WTC11 (cell line): ENCODE data around the gene CCDC170. TPM values are rescaled to one million over a fixed set of nuclear protein-coding genes. Genes with fewer than 3 reads are reported as not detected.

Source experiments
- ATAC-seq: fragments of 200-7000 bp; cut with Tn5 transposase; 2 replicates; pipeline ENCODE4 v1.10.0; 2021; ENCODE audit warnings: mild to moderate bottlenecking, moderate library complexity
- CTCF ChIA-PET: fragments of 300-600 bp; sonication (Branson Sonifier 250); formaldehyde crosslinking; loops from one replicate; lab custom pipeline; 2021; ENCODE audit warnings: antibody characterized with exemption; lab: Charles Lee
- POLR2A ChIA-PET: fragments of 350-600 bp; sonication (Branson Sonifier 250); formaldehyde crosslinking; loops from one replicate; lab custom pipeline; 2021; ENCODE audit warnings: antibody characterized with exemption; lab: Charles Lee
- DNase-seq: peaks from one replicate; pipeline ENCODE4 v3.0.0; 2021; ENCODE audit warnings: low spot score
- H3K27ac Mint-ChIP-seq: 2 replicates; pipeline ENCODE4 v1.8.0; 2021; ENCODE audit warnings: mixed read lengths
- H3K27me3 Mint-ChIP-seq: 2 replicates; pipeline ENCODE4 v1.8.0; 2021; ENCODE audit warnings: low read depth, mild to moderate bottlenecking, moderate library complexity, mixed read lengths
- H3K36me3 Mint-ChIP-seq: 2 replicates; pipeline ENCODE4 v1.8.0; 2021; ENCODE audit warnings: mixed read lengths
- H3K4me1 Mint-ChIP-seq: 2 replicates; pipeline ENCODE4 v1.8.0; 2022; ENCODE audit warnings: mixed read lengths
- H3K4me3 Mint-ChIP-seq: 2 replicates; pipeline ENCODE4 v1.8.0; 2021; ENCODE audit warnings: mild to moderate bottlenecking, moderate library complexity, mixed read lengths
- H3K9me3 Mint-ChIP-seq: 2 replicates; pipeline ENCODE4 v1.8.0; 2021; ENCODE audit warnings: mixed read lengths
- CREB1 ChIP-seq: sonication (generic); formaldehyde crosslinking; IDR thresholded peaks from 2 replicates; pipeline ENCODE4 v1.8.0; 2023; ENCODE audit warnings: mild to moderate bottlenecking, missing genetic modification reagents
- EMX1 ChIP-seq: fragments of 250-450 bp; sonication (Bioruptor Pico); IDR thresholded peaks from 2 replicates; pipeline ENCODE4 v1.8.0; 2021; ENCODE audit warnings: mild to moderate bottlenecking
- GABPB1 ChIP-seq: sonication (generic); formaldehyde crosslinking; IDR thresholded peaks from 2 replicates; pipeline ENCODE4 v1.8.1; 2023; ENCODE audit warnings: mild to moderate bottlenecking, missing genetic modification reagents
- HMGA2 ChIP-seq: fragments of 250-450 bp; sonication (Bioruptor Pico); IDR thresholded peaks from 2 replicates; pipeline ENCODE4 v1.4.0; 2021; ENCODE audit warnings: mild to moderate bottlenecking, moderate library complexity
- JAZF1 ChIP-seq: fragments of 250-450 bp; sonication (Bioruptor Pico); IDR thresholded peaks from 2 replicates; pipeline ENCODE4 v1.9.0; 2021; ENCODE audit warnings: moderate library complexity, mild to moderate bottlenecking, inconsistent platforms
- KAT7 ChIP-seq: sonication (generic); formaldehyde crosslinking; IDR thresholded peaks from 2 replicates; pipeline ENCODE4 v1.8.1; 2023; ENCODE audit warnings: missing genetic modification reagents, mild to moderate bottlenecking, borderline replicate concordance
- OVOL2 ChIP-seq: fragments of 250-450 bp; sonication (Bioruptor Pico); IDR thresholded peaks from 2 replicates; pipeline ENCODE4 v1.9.0; 2021; ENCODE audit warnings: mild to moderate bottlenecking, borderline replicate concordance
- SMAD3 ChIP-seq: sonication (generic); formaldehyde crosslinking; IDR thresholded peaks from 2 replicates; pipeline ENCODE4 v1.8.0; 2022; ENCODE audit warnings: missing genetic modification reagents, mild to moderate bottlenecking, borderline replicate concordance
- SMAD4 ChIP-seq: sonication (generic); formaldehyde crosslinking; IDR thresholded peaks from 2 replicates; pipeline ENCODE4 v1.8.0; 2022; ENCODE audit warnings: mild to moderate bottlenecking, missing genetic modification reagents
- TEAD1 ChIP-seq: sonication (generic); formaldehyde crosslinking; IDR thresholded peaks from 2 replicates; pipeline ENCODE4 v1.8.0; 2022; ENCODE audit warnings: mild to moderate bottlenecking, missing genetic modification reagents
- TEAD4 ChIP-seq: sonication (generic); formaldehyde crosslinking; IDR thresholded peaks from 2 replicates; pipeline ENCODE4 v1.8.0; 2022; ENCODE audit warnings: mild to moderate bottlenecking, missing genetic modification reagents
- ZNF138 ChIP-seq: sonication (generic); formaldehyde crosslinking; conservative IDR thresholded peaks from 2 replicates; pipeline ENCODE4 v1.8.1; 2022; ENCODE audit warnings: mild to moderate bottlenecking, moderate library complexity, missing genetic modification reagents
- ZNF317 ChIP-seq: sonication (generic); formaldehyde crosslinking; IDR thresholded peaks from 2 replicates; pipeline ENCODE4 v1.8.1; 2023; ENCODE audit warnings: low read depth, mild to moderate bottlenecking, moderate library complexity, missing genetic modification reagents, borderline replicate concordance
- ZNF671 ChIP-seq: fragments of 250-450 bp; sonication (Bioruptor Pico); IDR thresholded peaks from 2 replicates; pipeline ENCODE4 v1.8.0; 2021; ENCODE audit warnings: mild to moderate bottlenecking
- total RNA-seq: library from RNA; stranded (reverse); gene quantifications from 3 replicates; pipeline ENCODE4 v1.2.3, GENCODE V29; 2021
- TF ChIP-seq, protein P1 (sequence below): sonication (generic); formaldehyde crosslinking; IDR thresholded peaks from 2 replicates; pipeline ENCODE4 v1.8.0; 2023; ENCODE audit warnings: mild to moderate bottlenecking, missing genetic modification reagents
- TF ChIP-seq, protein P2 (sequence below): sonication (generic); formaldehyde crosslinking; IDR thresholded peaks from 2 replicates; pipeline ENCODE4 v1.8.1; 2022; ENCODE audit warnings: mild to moderate bottlenecking, moderate library complexity, missing genetic modification reagents
- TF ChIP-seq, protein P3 (sequence below): sonication (generic); formaldehyde crosslinking; IDR thresholded peaks from 2 replicates; pipeline ENCODE4 v1.8.0; 2022; ENCODE audit warnings: missing genetic modification reagents
- TF ChIP-seq, protein P4 (sequence below): fragments of 250-450 bp; sonication (Bioruptor Pico); IDR thresholded peaks from 2 replicates; pipeline ENCODE4 v1.9.0; 2021; ENCODE audit warnings: mild to moderate bottlenecking
- TF ChIP-seq, protein P5 (sequence below): sonication (generic); formaldehyde crosslinking; IDR thresholded peaks from 2 replicates; pipeline ENCODE4 v1.8.1; 2022; ENCODE audit warnings: low read depth, missing genetic modification reagents, borderline replicate concordance
- TF ChIP-seq, protein P6 (sequence below): fragments of 250-450 bp; sonication (Bioruptor Pico); conservative IDR thresholded peaks from 2 replicates; pipeline ENCODE4 v1.9.0; 2021; ENCODE audit warnings: mild to moderate bottlenecking
- TF ChIP-seq, protein P7 (sequence below): fragments of 250-450 bp; sonication (Bioruptor Pico); IDR thresholded peaks from 2 replicates; pipeline ENCODE4 v1.9.0; 2021; ENCODE audit warnings: mild to moderate bottlenecking

Gene CCDC170
- total RNA-seq, 1 experiment from 2014 or later, result 0.26 TPM

DNA sequence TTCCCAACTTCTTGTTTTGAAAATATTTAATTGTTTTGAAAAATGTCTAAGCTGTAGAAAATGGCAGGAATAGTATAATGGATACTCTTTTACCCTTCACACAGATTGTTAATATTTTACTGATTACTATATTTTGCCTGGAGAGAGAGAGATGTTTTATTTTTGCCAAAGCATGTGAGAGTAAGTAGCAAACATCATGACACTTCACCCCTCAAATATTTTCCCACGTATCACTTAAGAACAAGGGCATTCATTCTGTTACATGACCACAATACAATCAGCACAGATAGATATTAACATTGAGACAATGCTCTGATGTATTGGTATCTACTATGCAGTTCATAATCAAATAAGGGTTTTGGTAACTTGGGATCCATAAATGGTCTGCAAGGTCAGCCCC is 116.5 kb downstream of the CCDC170 start:
- Mint-ChIP-seq H3K27ac (no peak overlapping the region), H3K4me3 (no peak overlapping the region), H3K4me1 (peaks cover 29% of the 10 kb centered on the region), H3K9me3 (peaks cover 4% of the 10 kb centered on the region; the same call in 1 of the 2 replicates), H3K27me3 (no peaks in the 10 kb centered on the region), H3K36me3 (no peaks in the 10 kb centered on the region)
- CTCF ChIA-PET, result no interaction called here
- no peak for DNase-seq
- POLR2A ChIA-PET, result no interaction called here
- no peak for ATAC-seq
- TF ChIP-seq HMGA2 (no peak), JAZF1 (CRISPR knock-in tag) (no peak), OVOL2 (no peak), TEAD1 (no peak), EMX1 (CRISPR knock-in tag) (no peak), SMAD4 (CRISPR knock-in tag) (no peak), KAT7 (CRISPR knock-in tag) (no peak)
- TF ChIP-seq, protein P1, sequence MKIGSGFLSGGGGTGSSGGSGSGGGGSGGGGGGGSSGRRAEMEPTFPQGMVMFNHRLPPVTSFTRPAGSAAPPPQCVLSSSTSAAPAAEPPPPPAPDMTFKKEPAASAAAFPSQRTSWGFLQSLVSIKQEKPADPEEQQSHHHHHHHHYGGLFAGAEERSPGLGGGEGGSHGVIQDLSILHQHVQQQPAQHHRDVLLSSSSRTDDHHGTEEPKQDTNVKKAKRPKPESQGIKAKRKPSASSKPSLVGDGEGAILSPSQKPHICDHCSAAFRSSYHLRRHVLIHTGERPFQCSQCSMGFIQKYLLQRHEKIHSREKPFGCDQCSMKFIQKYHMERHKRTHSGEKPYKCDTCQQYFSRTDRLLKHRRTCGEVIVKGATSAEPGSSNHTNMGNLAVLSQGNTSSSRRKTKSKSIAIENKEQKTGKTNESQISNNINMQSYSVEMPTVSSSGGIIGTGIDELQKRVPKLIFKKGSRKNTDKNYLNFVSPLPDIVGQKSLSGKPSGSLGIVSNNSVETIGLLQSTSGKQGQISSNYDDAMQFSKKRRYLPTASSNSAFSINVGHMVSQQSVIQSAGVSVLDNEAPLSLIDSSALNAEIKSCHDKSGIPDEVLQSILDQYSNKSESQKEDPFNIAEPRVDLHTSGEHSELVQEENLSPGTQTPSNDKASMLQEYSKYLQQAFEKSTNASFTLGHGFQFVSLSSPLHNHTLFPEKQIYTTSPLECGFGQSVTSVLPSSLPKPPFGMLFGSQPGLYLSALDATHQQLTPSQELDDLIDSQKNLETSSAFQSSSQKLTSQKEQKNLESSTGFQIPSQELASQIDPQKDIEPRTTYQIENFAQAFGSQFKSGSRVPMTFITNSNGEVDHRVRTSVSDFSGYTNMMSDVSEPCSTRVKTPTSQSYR (CRISPR knock-in tag), result no peak
- TF ChIP-seq, protein P2, sequence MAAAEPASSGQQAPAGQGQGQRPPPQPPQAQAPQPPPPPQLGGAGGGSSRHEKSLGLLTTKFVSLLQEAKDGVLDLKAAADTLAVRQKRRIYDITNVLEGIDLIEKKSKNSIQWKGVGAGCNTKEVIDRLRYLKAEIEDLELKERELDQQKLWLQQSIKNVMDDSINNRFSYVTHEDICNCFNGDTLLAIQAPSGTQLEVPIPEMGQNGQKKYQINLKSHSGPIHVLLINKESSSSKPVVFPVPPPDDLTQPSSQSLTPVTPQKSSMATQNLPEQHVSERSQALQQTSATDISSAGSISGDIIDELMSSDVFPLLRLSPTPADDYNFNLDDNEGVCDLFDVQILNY (CRISPR knock-in tag), result no peak
- TF ChIP-seq, protein P3, sequence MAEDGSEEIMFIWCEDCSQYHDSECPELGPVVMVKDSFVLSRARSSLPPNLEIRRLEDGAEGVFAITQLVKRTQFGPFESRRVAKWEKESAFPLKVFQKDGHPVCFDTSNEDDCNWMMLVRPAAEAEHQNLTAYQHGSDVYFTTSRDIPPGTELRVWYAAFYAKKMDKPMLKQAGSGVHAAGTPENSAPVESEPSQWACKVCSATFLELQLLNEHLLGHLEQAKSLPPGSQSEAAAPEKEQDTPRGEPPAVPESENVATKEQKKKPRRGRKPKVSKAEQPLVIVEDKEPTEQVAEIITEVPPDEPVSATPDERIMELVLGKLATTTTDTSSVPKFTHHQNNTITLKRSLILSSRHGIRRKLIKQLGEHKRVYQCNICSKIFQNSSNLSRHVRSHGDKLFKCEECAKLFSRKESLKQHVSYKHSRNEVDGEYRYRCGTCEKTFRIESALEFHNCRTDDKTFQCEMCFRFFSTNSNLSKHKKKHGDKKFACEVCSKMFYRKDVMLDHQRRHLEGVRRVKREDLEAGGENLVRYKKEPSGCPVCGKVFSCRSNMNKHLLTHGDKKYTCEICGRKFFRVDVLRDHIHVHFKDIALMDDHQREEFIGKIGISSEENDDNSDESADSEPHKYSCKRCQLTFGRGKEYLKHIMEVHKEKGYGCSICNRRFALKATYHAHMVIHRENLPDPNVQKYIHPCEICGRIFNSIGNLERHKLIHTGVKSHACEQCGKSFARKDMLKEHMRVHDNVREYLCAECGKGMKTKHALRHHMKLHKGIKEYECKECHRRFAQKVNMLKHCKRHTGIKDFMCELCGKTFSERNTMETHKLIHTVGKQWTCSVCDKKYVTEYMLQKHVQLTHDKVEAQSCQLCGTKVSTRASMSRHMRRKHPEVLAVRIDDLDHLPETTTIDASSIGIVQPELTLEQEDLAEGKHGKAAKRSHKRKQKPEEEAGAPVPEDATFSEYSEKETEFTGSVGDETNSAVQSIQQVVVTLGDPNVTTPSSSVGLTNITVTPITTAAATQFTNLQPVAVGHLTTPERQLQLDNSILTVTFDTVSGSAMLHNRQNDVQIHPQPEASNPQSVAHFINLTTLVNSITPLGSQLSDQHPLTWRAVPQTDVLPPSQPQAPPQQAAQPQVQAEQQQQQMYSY (CRISPR knock-in tag), result no peak
- TF ChIP-seq, protein P4, sequence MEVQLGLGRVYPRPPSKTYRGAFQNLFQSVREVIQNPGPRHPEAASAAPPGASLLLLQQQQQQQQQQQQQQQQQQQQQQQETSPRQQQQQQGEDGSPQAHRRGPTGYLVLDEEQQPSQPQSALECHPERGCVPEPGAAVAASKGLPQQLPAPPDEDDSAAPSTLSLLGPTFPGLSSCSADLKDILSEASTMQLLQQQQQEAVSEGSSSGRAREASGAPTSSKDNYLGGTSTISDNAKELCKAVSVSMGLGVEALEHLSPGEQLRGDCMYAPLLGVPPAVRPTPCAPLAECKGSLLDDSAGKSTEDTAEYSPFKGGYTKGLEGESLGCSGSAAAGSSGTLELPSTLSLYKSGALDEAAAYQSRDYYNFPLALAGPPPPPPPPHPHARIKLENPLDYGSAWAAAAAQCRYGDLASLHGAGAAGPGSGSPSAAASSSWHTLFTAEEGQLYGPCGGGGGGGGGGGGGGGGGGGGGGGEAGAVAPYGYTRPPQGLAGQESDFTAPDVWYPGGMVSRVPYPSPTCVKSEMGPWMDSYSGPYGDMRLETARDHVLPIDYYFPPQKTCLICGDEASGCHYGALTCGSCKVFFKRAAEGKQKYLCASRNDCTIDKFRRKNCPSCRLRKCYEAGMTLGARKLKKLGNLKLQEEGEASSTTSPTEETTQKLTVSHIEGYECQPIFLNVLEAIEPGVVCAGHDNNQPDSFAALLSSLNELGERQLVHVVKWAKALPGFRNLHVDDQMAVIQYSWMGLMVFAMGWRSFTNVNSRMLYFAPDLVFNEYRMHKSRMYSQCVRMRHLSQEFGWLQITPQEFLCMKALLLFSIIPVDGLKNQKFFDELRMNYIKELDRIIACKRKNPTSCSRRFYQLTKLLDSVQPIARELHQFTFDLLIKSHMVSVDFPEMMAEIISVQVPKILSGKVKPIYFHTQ (CRISPR knock-in tag), result no peak

DNA sequence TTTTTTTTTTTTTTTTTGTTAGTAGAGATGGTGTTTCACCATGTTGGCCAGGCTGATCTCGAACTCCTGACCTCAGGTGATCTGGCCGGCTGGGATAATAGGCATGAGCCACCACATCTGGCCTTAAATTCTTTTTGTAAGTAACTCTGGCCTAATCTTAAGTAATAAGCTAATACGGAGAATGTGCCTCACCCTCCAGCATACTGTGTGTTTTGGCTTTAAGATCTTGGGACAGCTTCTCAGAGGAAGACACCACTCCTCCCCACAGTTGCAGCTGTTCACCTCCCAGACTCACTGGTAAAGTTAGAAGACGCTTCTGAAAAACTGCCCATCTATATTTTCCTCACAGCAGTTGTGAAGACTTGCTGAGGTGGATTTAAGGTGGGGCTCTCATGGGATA is 120.8 kb downstream of the CCDC170 start:
- ATAC-seq (no peak), DNase-seq (no peak)
- no peak overlapping the region; the same call in 1 of the 2 replicates for H3K27ac Mint-ChIP-seq
- no peak overlapping the region for H3K4me3 Mint-ChIP-seq
- H3K36me3 Mint-ChIP-seq, result peaks cover 4% of the 10 kb centered on the region; the same call in 1 of the 2 replicates
- peaks cover 44% of the 10 kb centered on the region for H3K4me1 Mint-ChIP-seq
- ChIA-PET POLR2A (no interaction called here), CTCF (interaction anchor here (1.9 kb wide), 1 partner anchor 33 kb away, joined by 10 read pairs; no protein-coding TSS in a partner anchor)
- no peaks in the 10 kb centered on the region for H3K27me3 Mint-ChIP-seq
- peaks cover 4% of the 10 kb centered on the region; the same call in 1 of the 2 replicates for H3K9me3 Mint-ChIP-seq
- TF ChIP-seq ZNF317, result no peak
- no peak for TF ChIP-seq ZNF671 (CRISPR knock-in tag)
- TF ChIP-seq GABPB1 (CRISPR knock-in tag), result no peak
- no peak for TF ChIP-seq TEAD4 (CRISPR knock-in tag)
- TF ChIP-seq CREB1 (CRISPR knock-in tag), result no peak
- no peak for TF ChIP-seq SMAD3 (CRISPR knock-in tag)
- TF ChIP-seq, protein P5, sequence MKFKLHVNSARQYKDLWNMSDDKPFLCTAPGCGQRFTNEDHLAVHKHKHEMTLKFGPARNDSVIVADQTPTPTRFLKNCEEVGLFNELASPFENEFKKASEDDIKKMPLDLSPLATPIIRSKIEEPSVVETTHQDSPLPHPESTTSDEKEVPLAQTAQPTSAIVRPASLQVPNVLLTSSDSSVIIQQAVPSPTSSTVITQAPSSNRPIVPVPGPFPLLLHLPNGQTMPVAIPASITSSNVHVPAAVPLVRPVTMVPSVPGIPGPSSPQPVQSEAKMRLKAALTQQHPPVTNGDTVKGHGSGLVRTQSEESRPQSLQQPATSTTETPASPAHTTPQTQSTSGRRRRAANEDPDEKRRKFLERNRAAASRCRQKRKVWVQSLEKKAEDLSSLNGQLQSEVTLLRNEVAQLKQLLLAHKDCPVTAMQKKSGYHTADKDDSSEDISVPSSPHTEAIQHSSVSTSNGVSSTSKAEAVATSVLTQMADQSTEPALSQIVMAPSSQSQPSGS (CRISPR knock-in tag), result no peak
- TF ChIP-seq, protein P6, sequence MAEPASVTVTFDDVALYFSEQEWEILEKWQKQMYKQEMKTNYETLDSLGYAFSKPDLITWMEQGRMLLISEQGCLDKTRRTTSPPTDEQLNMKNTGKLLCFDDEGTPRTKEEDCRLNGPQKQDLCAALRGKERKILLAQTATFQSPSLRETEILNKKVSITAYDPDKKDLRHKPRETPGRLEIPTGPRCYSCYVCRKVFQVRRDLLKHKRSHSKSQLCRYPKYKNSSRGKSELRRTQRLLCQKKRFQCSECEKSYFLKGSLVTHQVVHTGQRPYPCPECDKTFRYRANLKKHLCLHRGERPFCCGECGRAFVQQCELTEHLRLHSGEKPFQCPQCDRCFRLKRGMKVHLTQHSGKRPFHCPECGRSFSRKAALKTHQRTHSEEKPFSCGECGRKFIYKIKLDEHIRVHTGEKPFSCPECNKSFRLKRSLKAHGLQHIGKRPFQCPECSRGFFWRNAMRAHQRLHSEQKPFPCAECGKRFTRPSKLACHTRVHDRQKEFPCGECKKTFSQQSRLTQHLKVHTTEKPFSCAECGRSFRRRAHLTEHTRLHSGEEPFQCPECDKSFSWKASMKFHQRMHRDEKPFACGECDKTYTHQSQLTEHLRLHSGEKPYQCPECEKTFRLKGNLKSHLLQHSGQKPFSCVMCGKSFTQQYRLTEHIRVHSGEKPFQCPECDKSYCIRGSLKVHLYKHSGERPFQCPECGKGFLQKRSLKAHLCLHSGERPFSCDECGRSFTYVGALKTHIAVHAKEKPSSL (CRISPR knock-in tag), result no peak
- no peak for TF ChIP-seq ZNF138 (CRISPR knock-in tag)
- TF ChIP-seq, protein P7, sequence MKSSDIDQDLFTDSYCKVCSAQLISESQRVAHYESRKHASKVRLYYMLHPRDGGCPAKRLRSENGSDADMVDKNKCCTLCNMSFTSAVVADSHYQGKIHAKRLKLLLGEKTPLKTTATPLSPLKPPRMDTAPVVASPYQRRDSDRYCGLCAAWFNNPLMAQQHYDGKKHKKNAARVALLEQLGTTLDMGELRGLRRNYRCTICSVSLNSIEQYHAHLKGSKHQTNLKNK, result no peak
